Measurements from ENCODE around the gene TBL3.

The TBL3 gene

DNA sequence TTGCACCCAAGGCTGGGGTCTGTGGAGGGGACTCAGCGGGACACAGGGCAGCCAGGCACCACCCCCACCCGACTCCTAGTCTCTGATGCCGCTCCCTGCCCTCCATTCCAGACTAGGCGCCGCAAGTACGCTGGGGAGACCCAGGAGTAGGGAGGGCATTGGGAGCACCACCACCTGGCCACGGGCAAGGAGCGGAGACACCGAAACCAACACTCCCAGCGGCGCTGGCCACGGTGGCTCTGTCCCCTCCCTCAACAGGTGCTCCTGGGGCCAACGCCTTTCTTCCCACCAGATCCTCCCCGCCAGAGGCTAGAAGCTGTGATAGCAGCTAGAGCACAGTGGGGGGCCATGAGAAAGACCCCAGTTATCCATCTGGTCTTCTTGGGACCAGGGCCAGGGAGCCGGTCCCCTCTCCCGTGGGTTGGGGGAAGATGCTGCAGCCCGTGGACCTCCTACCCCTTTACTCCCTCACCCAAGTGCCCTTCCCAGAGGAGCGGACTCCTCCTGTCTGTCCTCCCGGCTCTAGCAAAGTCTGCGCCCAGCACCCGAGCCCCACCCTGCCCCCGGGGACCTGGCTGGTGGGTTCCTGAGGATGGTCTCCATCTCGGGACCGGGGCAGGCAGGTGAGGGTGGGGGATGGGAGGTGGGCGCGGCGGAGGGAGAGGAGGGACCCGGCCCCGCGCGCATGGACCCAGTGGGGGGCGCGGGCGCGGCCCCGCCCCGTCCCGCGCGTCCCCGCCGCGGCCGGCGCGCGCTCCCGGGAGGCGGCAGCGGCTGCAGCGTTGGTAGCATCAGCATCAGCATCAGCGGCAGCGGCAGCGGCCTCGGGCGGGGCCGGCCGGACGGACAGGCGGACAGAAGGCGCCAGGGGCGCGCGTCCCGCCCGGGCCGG is 17.6 kb downstream of the TBL3 start, which contains the start of gene SYNGR3 (continued):
- TF ChIP-seq, protein P1, sequence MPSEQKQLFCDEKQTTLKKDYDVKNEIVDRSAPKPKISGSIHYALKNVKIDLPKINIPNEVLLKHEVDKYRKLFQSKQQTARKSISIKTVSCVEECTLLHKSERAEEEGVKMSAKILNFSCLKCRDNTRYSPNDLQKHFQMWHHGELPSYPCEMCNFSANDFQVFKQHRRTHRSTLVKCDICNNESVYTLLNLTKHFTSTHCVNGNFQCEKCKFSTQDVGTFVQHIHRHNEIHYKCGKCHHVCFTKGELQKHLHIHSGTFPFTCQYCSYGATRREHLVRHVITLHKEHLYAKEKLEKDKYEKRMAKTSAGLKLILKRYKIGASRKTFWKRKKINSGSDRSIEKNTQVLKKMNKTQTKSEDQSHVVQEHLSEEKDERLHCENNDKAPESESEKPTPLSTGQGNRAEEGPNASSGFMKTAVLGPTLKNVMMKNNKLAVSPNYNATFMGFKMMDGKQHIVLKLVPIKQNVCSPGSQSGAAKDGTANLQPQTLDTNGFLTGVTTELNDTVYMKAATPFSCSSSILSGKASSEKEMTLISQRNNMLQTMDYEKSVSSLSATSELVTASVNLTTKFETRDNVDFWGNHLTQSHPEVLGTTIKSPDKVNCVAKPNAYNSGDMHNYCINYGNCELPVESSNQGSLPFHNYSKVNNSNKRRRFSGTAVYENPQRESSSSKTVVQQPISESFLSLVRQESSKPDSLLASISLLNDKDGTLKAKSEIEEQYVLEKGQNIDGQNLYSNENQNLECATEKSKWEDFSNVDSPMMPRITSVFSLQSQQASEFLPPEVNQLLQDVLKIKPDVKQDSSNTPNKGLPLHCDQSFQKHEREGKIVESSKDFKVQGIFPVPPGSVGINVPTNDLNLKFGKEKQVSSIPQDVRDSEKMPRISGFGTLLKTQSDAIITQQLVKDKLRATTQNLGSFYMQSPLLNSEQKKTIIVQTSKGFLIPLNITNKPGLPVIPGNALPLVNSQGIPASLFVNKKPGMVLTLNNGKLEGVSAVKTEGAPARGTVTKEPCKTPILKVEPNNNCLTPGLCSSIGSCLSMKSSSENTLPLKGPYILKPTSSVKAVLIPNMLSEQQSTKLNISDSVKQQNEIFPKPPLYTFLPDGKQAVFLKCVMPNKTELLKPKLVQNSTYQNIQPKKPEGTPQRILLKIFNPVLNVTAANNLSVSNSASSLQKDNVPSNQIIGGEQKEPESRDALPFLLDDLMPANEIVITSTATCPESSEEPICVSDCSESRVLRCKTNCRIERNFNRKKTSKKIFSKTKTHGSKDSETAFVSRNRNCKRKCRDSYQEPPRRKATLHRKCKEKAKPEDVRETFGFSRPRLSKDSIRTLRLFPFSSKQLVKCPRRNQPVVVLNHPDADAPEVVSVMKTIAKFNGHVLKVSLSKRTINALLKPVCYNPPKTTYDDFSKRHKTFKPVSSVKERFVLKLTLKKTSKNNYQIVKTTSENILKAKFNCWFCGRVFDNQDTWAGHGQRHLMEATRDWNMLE (tag by site-specific recombination; conservative IDR thresholded peaks at IDR 0.05; ENCODE audit: low read depth) = no peak
- TF ChIP-seq ZNF404 (tag by site-specific recombination; IDR thresholded peaks at IDR 0.05) = no peak
- no peak for TF ChIP-seq ZNF239 (tag by site-specific recombination; IDR thresholded peaks at IDR 0.05)
- no peak for TF ChIP-seq ZNF140 (tag by site-specific recombination; IDR thresholded peaks at IDR 0.05)
- 0 out of 2 replicates have a peak, but pooled peaks have one; percentile 22 for TF ChIP-seq ZBTB8A (tag by site-specific recombination; IDR thresholded peaks at IDR 0.05)
- TF ChIP-seq, protein P2, sequence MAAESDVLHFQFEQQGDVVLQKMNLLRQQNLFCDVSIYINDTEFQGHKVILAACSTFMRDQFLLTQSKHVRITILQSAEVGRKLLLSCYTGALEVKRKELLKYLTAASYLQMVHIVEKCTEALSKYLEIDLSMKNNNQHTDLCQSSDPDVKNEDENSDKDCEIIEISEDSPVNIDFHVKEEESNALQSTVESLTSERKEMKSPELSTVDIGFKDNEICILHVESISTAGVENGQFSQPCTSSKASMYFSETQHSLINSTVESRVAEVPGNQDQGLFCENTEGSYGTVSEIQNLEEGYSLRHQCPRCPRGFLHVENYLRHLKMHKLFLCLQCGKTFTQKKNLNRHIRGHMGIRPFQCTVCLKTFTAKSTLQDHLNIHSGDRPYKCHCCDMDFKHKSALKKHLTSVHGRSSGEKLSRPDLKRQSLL (tag by site-specific recombination; IDR thresholded peaks at IDR 0.05) = no peak
- TF ChIP-seq, protein P3, sequence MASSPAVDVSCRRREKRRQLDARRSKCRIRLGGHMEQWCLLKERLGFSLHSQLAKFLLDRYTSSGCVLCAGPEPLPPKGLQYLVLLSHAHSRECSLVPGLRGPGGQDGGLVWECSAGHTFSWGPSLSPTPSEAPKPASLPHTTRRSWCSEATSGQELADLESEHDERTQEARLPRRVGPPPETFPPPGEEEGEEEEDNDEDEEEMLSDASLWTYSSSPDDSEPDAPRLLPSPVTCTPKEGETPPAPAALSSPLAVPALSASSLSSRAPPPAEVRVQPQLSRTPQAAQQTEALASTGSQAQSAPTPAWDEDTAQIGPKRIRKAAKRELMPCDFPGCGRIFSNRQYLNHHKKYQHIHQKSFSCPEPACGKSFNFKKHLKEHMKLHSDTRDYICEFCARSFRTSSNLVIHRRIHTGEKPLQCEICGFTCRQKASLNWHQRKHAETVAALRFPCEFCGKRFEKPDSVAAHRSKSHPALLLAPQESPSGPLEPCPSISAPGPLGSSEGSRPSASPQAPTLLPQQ (tag by site-specific recombination; IDR thresholded peaks at IDR 0.05) = no peak
- TF ChIP-seq ZNF175 (tag by site-specific recombination; IDR thresholded peaks at IDR 0.05) = no peak
- TF ChIP-seq, protein P4, sequence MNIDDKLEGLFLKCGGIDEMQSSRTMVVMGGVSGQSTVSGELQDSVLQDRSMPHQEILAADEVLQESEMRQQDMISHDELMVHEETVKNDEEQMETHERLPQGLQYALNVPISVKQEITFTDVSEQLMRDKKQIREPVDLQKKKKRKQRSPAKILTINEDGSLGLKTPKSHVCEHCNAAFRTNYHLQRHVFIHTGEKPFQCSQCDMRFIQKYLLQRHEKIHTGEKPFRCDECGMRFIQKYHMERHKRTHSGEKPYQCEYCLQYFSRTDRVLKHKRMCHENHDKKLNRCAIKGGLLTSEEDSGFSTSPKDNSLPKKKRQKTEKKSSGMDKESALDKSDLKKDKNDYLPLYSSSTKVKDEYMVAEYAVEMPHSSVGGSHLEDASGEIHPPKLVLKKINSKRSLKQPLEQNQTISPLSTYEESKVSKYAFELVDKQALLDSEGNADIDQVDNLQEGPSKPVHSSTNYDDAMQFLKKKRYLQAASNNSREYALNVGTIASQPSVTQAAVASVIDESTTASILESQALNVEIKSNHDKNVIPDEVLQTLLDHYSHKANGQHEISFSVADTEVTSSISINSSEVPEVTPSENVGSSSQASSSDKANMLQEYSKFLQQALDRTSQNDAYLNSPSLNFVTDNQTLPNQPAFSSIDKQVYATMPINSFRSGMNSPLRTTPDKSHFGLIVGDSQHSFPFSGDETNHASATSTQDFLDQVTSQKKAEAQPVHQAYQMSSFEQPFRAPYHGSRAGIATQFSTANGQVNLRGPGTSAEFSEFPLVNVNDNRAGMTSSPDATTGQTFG (tag by site-specific recombination; IDR thresholded peaks at IDR 0.05; ENCODE audit: borderline replicate concordance) = no peak
- peak; percentile 18; the same call in 1 of the 2 replicates for TF ChIP-seq OSR2 (tag by site-specific recombination; IDR thresholded peaks at IDR 0.05)
- TF ChIP-seq ZNF23 (tag by site-specific recombination; IDR thresholded peaks at IDR 0.05; ENCODE audit: borderline replicate concordance) = no peak
- TF ChIP-seq ZNF366 (tag by site-specific recombination; conservative IDR thresholded peaks at IDR 0.05) = peak; percentile 51; the same call in 1 of the 2 replicates
- TF ChIP-seq ZNF132 (tag by site-specific recombination; IDR thresholded peaks at IDR 0.05; ENCODE audit: borderline replicate concordance) = no peak
- TF ChIP-seq SP7 (tag by site-specific recombination; IDR thresholded peaks at IDR 0.05) = 0 out of 2 replicates have a peak, but pooled peaks have one; percentile 29
- TF ChIP-seq ZNF416 (tag by site-specific recombination; IDR thresholded peaks at IDR 0.05) = no peak
- TF ChIP-seq, protein P5, sequence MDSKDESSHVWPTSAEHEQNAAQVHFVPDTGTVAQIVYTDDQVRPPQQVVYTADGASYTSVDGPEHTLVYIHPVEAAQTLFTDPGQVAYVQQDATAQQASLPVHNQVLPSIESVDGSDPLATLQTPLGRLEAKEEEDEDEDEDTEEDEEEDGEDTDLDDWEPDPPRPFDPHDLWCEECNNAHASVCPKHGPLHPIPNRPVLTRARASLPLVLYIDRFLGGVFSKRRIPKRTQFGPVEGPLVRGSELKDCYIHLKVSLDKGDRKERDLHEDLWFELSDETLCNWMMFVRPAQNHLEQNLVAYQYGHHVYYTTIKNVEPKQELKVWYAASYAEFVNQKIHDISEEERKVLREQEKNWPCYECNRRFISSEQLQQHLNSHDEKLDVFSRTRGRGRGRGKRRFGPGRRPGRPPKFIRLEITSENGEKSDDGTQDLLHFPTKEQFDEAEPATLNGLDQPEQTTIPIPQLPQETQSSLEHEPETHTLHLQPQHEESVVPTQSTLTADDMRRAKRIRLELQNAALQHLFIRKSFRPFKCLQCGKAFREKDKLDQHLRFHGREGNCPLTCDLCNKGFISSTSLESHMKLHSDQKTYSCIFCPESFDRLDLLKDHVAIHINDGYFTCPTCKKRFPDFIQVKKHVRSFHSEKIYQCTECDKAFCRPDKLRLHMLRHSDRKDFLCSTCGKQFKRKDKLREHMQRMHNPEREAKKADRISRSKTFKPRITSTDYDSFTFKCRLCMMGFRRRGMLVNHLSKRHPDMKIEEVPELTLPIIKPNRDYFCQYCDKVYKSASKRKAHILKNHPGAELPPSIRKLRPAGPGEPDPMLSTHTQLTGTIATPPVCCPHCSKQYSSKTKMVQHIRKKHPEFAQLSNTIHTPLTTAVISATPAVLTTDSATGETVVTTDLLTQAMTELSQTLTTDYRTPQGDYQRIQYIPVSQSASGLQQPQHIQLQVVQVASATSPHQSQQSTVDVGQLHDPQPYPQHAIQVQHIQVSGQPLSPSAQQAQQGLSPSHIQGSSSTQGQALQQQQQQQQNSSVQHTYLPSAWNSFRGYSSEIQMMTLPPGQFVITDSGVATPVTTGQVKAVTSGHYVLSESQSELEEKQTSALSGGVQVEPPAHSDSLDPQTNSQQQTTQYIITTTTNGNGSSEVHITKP (tag by site-specific recombination; IDR thresholded peaks at IDR 0.05) = no peak
- TF ChIP-seq ZNF248 (tag by site-specific recombination; IDR thresholded peaks at IDR 0.05) = no peak
- peak; percentile 98 for TF ChIP-seq SCRT2 (tag by site-specific recombination; IDR thresholded peaks at IDR 0.05)
- TF ChIP-seq ZNF549 (tag by site-specific recombination; IDR thresholded peaks at IDR 0.05) = no peak
- peak; percentile 67; the same call in 1 of the 2 replicates for TF ChIP-seq KLF7 (tag by site-specific recombination; IDR thresholded peaks at IDR 0.05; ENCODE audit: borderline replicate concordance)
- TF ChIP-seq, protein P6, sequence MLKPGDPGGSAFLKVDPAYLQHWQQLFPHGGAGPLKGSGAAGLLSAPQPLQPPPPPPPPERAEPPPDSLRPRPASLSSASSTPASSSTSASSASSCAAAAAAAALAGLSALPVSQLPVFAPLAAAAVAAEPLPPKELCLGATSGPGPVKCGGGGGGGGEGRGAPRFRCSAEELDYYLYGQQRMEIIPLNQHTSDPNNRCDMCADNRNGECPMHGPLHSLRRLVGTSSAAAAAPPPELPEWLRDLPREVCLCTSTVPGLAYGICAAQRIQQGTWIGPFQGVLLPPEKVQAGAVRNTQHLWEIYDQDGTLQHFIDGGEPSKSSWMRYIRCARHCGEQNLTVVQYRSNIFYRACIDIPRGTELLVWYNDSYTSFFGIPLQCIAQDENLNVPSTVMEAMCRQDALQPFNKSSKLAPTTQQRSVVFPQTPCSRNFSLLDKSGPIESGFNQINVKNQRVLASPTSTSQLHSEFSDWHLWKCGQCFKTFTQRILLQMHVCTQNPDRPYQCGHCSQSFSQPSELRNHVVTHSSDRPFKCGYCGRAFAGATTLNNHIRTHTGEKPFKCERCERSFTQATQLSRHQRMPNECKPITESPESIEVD (tag by site-specific recombination; IDR thresholded peaks at IDR 0.05) = no peak
- TF ChIP-seq ZNF610 (tag by site-specific recombination; IDR thresholded peaks at IDR 0.05; ENCODE audit: borderline replicate concordance) = no peak
- TF ChIP-seq ZNF302 (tag by site-specific recombination; IDR thresholded peaks at IDR 0.05; ENCODE audit: low read depth) = no peak

All from HEK293 (cell line).